ENCODE data around the gene EPS8L3.
"Not testable (repeated sequence)": the region's sequence is repeated elsewhere in the genome, so short reads cannot be mapped to it uniquely, and the experiment has no call there.

The EPS8L3 gene

GRCh38 chr1:109762039-109762585 lies 1.6 kb downstream of the EPS8L3 start:
- DNase-seq = no peak

GRCh38 chr1:109761227-109762038 lies 2.3 kb downstream of the EPS8L3 start:
- DNase-seq = peak in 1 of 2 experiments; percentile 33

DNA sequence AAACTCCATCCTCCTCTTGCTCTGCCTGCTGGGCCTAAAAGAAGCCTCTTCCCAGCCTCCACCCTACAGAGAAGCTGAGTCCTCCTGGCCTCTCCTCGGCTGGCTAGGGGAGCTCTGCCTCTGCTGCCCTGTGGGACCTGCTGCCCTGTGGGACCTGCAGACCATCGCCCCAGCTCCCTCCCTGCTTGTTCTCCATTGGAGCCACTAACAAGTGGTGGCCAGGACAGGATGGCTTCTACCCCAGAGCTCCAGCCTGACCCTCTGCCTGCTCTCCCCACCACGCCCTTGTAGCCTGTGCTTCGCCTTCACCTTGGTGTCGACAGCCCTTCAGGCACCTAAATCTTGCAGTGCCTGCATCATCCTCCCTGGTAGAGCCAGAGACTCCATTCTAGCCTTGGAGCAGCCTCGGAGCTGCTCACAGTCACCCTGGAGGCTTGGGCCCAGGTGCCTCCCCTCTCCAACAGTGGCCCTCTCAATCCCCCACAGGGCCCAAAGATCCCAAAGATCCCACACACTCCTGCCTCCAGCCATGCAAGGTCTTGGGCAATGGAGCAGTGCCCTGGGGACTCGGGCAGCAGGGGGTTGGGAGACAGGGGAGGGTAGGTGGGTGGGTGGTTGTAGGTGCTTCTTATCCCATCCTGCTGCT lies 3.0 kb downstream of the EPS8L3 start:
- DNase-seq = no peak

DNA sequence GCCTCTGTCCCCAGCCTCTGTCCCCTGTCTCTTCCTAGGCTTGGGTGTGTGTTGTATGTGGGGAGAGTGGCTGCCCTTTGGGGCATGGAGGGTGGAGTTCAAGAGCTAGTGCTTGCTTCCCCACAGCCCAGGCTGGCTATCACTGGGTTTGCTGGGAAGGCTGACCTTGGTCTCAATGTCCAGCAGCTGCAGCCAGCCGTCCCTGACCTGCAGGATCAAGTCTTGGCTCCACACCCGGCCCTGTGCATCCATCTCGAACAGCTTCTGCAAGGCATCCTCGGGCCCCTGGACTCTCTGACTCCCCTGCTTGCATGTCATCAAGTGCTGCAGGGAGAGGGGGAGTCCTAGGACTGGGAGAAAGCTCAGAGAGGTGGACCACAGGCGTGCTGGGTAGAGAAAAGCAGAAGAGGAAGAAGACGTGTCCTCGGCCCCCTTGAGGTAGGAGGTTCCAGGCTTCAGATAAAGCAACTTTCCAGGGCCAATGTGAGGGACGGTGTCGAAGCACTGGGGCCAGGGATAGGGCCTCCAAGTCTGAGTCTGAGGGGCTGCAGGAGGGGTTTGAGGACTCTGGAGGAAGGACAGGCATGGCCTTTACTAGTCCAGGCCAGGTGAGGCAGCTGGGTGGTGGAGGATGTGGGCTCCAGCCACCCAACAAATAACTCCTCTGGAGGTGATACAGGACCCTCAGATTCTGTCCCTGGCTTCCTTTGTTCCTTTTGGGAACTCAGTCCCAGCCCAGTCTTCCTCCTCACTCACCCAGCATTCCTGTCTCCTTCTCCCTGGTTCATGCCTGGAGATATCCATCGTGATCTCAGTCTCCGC lies 4.0 kb downstream of the EPS8L3 start:
- no peak for DNase-seq

- no peak for DNase-seq
These were observed 5.6 kb downstream of the EPS8L3 start for GRCh38 chr1:109757936-109758786.

- no peak for DNase-seq
These were observed 6.7 kb downstream of the EPS8L3 start for GRCh38 chr1:109756848-109757521.

DNA sequence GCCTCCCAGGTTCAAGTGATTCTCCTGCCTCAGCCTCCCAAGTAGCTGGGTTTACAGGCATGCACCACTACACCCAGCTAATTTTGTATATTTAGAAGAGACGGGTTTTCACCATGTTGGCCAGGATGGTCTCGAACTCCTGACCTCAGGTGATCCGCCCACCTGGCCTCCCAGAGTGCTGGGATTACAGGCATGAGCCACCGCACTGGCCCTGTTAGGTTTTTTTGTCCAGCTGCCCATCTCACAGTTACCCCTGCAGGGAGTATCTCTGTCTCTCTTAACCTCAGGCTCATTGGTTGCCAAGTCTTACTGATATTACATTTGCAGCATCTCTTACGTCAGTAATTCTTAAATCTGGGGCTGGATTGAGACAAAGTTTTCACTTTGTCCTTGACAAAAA lies 7.4 kb downstream of the EPS8L3 start:
- DNase-seq = not testable (repeated sequence)

GRCh38 chr1:109754738-109755137 lies 9.0 kb downstream of the EPS8L3 start:
- DNase-seq = no peak

DNA sequence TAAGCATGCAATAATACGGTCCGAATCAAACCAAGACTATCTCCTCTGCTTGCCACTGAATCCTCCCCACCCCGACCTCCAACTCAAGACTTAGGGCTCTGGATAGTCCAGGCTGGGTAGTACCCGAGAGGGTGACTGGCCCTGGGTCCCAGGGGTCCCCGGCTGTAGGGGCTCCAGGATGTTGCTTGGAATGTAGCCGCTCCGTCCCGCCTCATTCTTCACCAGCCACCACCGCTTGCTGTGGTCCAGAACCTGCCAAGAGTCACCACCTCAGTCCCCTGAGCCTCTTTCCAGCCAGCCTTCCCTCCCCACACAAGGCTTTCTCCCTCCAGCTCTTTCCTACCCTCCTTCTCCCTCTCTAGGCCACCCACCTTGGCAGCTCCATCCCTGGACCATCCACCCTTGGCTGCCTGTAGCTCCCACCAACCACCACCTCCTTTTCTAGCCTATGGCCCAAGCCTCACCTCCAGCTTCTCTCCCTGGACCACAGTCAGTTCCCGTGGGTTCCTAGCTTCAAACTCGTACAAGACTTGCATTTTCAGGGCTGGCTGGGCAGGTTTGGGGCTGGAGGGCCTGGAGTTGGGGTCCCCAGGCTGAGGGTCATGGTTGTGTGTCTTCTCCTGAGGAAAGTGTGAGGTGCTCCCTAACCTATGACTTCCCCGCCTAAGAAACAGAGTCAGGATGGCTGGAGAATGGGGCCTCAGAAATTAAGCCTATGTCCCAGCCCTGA lies 12.0 kb downstream of the EPS8L3 start:
- no peak for DNase-seq

DNA sequence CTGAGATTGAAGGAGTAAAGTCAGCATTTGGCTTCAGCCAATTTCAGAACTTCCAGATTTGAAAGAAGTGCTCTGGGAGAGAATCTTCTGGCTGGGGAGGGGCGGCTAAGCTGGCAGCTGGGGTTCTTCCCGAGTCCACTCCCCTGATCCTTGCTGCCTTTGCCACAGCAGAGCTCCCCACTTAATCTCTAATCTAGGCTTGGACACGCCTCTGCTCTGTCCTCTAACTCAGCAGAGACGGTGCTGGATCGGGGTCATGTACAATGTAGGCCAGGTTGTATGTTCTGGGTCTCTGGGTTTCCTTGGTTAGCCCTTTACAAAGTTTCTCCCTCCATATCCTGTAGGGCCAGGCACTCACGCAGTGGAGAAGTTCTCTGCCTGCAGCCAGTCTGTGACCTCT lies 12.8 kb downstream of the EPS8L3 start:
- no peak for DNase-seq

- DNase-seq = no peak
These were observed 13.4 kb downstream of the EPS8L3 start for GRCh38 chr1:109750241-109750882.

- DNase-seq = no peak
These were observed 14.5 kb downstream of the EPS8L3 start for GRCh38 chr1:109749221-109749620.

GRCh38 chr1:109748311-109748710 lies 15.4 kb downstream of the EPS8L3 start:
- not testable (repeated sequence) for DNase-seq

GRCh38 chr1:109740615-109741373 lies 22.9 kb downstream of the EPS8L3 start, which contains the start of gene GSTM3:
TSS of gene GSTM3 (minus strand) at chr1:109741038. CDS start at chr1:109740287, 751 bp downstream.
- DNase-seq = no peak

GRCh38 chr1:109739738-109740614 lies 23.7 kb downstream of the EPS8L3 start:
- DNase-seq = peak; percentile 47 to 85

- DNase-seq = no peak
These were observed 30.4 kb downstream of the EPS8L3 start for GRCh38 chr1:109733236-109733870.

DNA sequence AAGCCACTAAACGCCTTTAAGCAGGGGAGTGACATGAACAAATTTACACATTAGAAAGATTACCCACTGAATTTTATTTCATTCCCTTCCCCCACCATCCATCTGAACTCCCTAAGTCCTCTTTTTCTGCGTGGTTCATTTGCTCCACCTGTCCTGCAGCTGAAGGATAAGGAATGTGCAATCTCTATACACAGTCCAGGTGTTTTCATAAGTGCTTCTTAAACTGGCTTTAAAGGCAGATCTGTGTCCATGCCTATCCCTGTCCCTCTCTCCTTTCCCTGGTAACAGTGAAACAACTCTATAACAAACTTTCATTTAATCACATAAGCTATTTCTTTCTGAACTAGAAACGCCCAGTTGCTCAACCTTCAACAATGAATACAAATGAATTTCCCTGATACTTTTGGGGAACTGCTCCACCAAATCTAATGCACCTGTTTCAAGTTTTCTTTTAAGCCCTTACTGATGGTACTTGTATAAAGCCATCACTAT lies 31.3 kb downstream of the EPS8L3 start:
- DNase-seq = no peak

DNA sequence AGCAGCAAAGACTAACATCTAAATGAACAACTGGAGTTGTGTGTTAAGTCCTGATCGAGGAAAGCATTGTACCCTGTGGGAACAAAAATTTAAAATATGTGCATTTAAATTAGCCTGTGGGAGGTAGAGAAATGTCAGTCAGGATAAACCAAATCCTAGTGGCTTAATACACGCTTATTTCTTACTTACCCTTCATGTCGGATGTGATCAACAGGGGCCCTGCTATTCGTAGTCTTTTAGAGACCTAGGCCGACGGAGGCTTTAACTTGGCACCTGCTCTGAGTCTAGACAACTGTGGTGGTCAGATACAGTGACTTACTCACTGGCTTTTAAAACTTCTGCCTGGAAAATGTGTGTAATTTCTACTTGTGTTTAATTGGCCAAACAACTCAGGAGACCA lies 33.1 kb downstream of the EPS8L3 start:
- no peak for DNase-seq

Data from NCI-H446 (cell line).